ENCODE data around the gene RAD51. TPM values are rescaled to one million over a fixed set of nuclear protein-coding genes. Genes with fewer than 3 reads are reported as not detected.
"Not testable (repeated sequence)": the region's sequence is repeated elsewhere in the genome, so short reads cannot be mapped to it uniquely, and the experiment has no call there.

Gene RAD51
- 0.82 TPM for total RNA-seq

- FAIRE-seq (no peak), DNase-seq (ENCODE audit: low spot score in 2 of 2) (peak; percentile 92 to 97)
These were observed at the start of gene RAD51 for GRCh38 chr15:40694688-40695468. TSS of gene RAD51 (plus strand) at chr15:40695174. CDS start at chr15:40698759, 3,585 bp downstream.

DNA sequence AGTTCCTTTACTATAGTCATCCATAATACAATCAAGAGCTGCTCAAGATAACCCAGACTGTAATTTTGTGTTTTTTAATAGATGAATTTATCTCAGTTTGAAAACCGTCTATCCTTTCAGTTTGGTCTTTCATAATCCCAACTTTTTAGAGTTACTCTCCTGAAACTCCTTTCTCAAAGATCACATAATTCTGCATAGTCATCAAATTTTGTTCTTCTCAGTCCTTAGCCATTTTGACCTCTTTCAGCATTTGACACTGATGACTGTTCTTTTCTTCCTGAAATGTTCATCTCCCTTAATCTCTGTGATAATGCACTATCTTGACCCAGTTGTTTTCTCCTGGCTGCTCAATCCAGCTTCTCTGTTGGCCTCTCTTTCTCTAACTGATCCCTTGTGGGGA lies 47.5 kb upstream of the RAD51 start:
- no peak for DNase-seq (ENCODE audit: low spot score in 2 of 2)
- FAIRE-seq = no peak

- no peak for FAIRE-seq
These were observed 44.5 kb upstream of the RAD51 start for GRCh38 chr15:40650479-40650878.

DNA sequence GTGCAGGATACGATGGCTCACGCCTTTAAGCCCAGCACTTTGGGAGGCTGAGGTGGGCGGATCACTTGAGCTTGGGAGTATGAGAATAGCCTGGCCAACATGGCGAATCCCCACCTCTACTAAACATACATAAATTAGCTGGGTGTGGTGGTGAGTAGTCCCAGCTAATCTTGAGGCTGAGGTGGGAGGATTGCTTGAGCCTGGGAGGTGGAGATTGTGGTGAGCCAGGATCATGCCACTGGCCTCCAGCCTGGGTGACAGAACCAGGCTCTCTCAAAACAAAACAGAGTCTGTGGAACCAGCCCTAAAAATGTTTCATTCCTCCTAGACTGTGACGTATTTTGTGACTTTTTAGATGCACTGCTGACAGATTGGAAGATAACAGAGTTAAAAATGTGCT lies 34.3 kb upstream of the RAD51 start:
- no peak for FAIRE-seq
- no peak for DNase-seq (ENCODE audit: low spot score in 2 of 2)

More at GRCh38 chr15:40650479-40650878, 44.5 kb upstream of the RAD51 start:
- DNase-seq (ENCODE audit: low spot score in 2 of 2) = no peak

DNA sequence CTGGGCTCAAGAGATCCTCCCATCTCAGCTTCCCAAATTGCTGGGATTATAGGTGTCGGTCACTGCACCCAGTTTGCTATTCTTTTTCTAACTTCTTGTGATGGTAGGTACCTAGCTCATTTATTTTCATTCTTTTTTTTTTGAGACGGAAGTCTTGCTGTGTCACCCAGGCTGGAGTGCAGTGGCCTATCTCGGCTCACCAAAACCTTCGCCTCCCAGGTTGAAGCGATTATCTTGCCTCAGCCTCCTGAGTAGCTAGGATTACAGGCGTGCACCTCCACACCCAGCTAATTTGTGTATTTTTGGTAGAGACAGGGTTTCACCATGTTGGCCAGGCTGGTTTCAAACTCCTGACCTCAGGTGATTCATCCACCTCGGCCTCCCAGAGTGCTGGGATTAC lies 30.1 kb upstream of the RAD51 start:
- FAIRE-seq (no peak), DNase-seq (ENCODE audit: low spot score in 2 of 2) (no peak)

- not testable (repeated sequence) for FAIRE-seq; DNase-seq (ENCODE audit: low spot score in 2 of 2)
These were observed 18.7 kb upstream of the RAD51 start for GRCh38 chr15:40676290-40676689.

DNA sequence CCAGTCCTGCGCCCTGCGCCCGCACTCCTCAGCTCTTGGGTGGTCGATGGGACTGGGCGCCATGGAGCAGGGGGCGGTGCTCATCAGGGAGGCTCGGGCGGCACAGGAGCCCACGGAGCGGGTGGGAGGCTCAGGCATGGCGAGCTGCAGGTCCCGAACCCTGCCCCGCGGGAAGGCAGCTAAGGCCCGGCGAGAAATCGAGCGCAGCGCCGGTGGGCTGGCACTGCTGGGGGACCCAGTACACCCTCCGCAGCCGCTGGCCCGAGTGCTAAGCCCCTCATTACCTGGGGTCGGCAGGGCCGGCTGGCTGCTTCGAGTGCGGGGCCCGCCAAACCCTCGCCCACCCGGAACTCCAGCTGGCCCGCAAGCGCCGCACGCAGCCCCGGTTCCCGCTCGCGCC lies 18.1 kb upstream of the RAD51 start:
- not testable (repeated sequence) for FAIRE-seq; DNase-seq (ENCODE audit: low spot score in 2 of 2)

DNA sequence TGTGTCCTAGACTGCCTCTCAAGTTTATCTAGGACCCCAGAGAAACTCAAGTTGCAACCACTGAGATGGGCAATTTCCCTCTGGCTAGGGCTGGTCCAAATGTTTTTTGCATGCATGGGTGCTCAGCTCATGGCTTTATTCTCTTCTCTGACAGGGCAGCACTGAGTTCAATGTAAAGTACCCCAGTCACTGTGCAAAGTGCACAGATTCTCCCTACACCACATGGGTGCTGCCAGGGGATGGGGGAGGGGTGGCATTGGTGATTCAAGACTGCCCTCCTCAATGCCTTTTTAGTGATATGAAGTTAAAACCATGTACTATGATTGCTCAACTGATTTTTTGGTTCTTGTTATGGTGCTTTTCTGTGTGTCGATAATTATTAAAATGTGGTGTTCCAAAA lies 14.8 kb upstream of the RAD51 start:
- DNase-seq (ENCODE audit: low spot score in 2 of 2) (no peak), FAIRE-seq (no peak)

DNA sequence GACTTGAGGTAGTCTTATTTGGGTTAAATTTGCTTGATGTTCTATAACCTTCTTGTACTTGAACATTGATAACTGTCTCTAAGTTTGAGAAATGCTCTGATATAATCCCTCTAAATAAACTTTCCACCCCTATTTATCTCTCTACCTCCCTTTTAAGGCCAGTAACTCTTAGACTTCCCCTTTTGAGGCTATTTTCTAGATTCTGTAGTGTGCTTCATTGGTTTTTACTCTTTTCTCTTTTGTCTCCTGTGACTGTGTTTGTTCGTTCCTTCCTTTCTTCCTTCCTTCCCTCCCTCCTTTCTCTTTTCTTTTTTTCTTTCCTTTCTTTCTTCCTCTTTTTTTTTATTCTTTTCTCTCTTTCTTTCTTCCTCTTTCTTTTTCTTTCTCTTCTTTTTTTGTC lies 14.0 kb upstream of the RAD51 start:
- DNase-seq (ENCODE audit: low spot score in 2 of 2); FAIRE-seq: not testable (repeated sequence)

- FAIRE-seq = no peak
These were observed 10.6 kb upstream of the RAD51 start for GRCh38 chr15:40684381-40684780.

GRCh38 chr15:40685376-40685775 lies 9.6 kb upstream of the RAD51 start:
- DNase-seq (ENCODE audit: low spot score in 2 of 2) = no peak
- FAIRE-seq = no peak

More at GRCh38 chr15:40684381-40684780, 10.6 kb upstream of the RAD51 start:
- DNase-seq (ENCODE audit: low spot score in 2 of 2) = no peak

DNA sequence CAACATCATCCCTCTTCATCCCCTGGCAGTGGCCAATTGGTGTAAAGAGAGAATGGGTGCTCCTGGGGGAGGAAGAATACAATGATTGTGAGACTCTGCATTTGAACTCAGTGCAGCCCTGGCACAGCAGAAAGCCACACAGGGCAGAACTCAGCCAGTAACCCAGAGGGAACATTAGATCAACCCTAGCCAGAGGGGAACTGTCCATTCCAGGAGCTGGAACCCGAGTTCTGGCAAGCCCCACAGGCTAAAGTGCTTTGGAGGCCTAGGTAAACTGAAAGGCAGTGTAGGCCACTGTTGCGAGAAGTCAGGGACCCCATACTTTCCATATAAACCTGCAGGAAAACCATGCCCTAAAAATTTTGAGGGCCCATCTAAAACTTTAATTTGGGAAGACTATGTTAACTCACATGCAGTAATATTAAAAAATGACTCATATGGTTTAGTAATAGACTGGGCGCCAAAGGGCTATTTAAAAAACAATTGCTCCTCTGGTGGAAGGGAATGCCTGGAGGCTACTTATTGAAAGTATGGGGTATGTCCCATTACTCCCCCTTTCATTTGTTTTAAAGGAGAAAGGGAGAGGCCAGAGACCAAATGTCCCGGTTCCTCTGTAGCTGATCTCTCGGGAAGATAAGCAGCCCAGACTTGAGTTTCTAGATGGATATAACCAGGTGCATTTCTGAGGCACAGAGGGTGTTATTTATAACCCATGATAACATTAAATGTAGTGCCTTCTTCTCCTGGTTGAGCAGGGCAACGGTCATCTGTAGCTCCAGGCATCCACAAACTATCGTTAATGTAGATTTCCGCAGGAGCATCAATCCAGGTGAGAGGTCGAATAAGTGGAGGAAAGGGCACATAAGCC lies 5.8 kb upstream of the RAD51 start:
- DNase-seq (ENCODE audit: low spot score in 2 of 2) (no peak), FAIRE-seq (no peak)

DNA sequence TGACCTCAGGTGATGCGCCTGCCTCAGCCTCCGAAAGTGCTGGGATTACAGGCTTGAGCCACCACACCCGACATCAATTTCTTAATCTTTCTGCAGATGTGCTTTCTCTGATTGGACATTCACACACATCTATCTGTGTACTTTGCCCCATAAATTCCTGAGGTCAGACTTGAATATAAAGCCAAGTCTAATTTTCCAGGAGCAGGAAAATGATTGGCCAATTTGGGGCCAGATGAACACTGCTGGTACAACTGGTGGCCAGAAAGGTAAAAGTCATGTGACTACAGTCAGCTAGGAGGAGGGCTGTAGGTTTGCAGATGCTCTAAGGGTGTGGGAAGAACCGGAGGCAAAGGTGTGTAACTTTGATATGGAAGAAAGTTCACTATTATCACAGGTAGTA lies 3.2 kb upstream of the RAD51 start:
- no peak for FAIRE-seq
- no peak for DNase-seq (ENCODE audit: low spot score in 2 of 2)

- FAIRE-seq (no peak), DNase-seq (ENCODE audit: low spot score in 2 of 2) (peak in 1 of 2 donors; percentile 41)
These were observed 878 bp upstream of the RAD51 start for GRCh38 chr15:40693904-40694687.

GRCh38 chr15:40695469-40695890 lies 506 bp downstream of the RAD51 start:
- FAIRE-seq = no peak
- no peak for DNase-seq (ENCODE audit: low spot score in 2 of 2)

- no peak for FAIRE-seq
- DNase-seq (ENCODE audit: low spot score in 2 of 2) = no peak
These were observed 1.3 kb downstream of the RAD51 start for GRCh38 chr15:40696228-40696627.

DNA sequence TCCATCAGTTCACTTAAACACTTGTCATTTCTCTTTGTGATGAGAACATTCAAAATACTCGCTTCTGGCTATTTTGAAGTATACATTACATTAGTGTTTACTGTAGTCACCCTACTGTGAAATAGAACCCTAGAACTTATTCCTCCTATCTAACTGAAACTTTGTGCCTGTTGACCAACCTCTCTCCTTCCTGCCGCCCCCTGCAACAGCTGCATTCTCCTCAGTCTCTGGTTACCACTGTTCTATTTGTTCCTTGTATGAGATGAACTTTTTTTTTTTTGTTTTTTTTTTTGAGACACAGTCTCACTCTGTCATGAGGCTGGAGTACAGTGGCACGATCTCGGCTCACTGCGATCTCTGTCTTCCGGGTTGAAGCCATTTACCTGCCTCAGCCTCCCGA lies 2.9 kb downstream of the RAD51 start:
- no peak for DNase-seq (ENCODE audit: low spot score in 2 of 2)
- no peak for FAIRE-seq

DNA sequence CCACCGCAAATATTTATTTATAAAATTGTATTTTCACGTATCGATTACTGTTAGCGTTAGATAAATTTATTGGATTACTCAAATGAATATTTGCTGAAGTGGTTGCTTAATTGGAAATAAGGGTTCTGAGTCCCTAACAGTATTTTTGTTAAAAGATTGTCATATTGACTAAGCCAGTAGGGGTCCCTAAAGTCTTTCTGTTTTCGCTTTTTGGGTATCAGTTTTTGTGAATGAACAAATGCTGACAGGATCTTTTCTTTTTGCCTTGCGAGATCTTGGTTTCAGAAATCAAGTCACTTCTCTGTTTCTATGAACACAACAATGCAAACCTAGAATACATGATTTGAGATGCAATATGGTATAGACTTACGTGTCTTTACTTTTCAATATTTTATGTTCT lies 7.1 kb downstream of the RAD51 start:
- DNase-seq (ENCODE audit: low spot score in 2 of 2) = peak in 1 of 2 donors; percentile 13

DNA sequence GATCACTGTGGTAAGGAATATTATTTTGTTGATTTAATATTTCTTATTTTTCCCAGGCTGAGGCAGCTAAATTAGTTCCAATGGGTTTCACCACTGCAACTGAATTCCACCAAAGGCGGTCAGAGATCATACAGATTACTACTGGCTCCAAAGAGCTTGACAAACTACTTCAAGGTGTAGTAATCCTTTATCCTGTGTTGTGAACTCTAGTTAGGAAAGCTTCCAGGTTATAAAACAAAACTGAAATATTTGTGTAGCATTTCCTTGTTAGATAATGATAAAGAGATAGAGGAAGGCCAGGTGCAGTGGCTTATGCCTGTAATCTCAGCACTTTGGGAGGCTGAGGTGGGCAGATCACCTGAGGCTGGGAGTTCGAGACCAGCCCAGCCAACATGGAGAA lies 11.1 kb downstream of the RAD51 start:
- DNase-seq (ENCODE audit: low spot score in 2 of 2) (no peak), FAIRE-seq (no peak)

More for the DNA sequence above, 7.1 kb downstream of the RAD51 start:
- no peak for FAIRE-seq

DNA sequence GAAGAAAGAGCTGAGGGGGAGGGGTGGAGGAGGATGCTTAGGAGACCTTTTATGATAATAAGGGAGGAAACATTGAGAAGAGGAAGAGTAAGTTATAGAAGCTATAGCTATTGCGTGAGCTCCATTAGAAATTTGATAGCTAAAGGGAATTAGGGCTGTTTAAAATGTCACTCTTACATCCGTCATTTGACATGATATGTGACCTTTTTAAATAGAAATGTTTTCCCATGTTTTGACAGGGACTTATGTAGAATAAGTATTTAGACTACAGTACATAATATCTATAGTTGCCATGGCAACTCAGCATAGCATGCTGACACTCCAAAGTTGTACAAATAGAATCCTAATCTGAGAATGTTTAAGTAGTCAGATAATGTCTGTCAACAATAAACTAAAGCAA lies 19.2 kb downstream of the RAD51 start:
- DNase-seq (ENCODE audit: low spot score in 2 of 2) (no peak), FAIRE-seq (no peak)

- FAIRE-seq = no peak
These were observed 21.2 kb downstream of the RAD51 start for GRCh38 chr15:40716165-40716564.

More at GRCh38 chr15:40716165-40716564, 21.2 kb downstream of the RAD51 start:
- DNase-seq (ENCODE audit: low spot score in 2 of 2) = no peak

All from frontal cortex (tissue), 4 donors.